Measurements from ENCODE around the gene ERC2. TPM values are rescaled to one million over a fixed set of nuclear protein-coding genes. Genes with fewer than 3 reads are reported as not detected.

Gene ERC2
- total and polyA plus RNA-seq, 2 donors (not counting 3 experiments of a cell fraction or from before 2014, with no cell fraction given), result 5.6 to 15.5 TPM

GRCh38 chr3:56113231-56113630, 355.0 kb downstream of the ERC2 start:
- intact Hi-C loops (cut with micrococcal nuclease) (no loop called here), dilution Hi-C loops (cut with MboI; ENCODE audit: extremely low pct_ligation_motif_present, low sequenced_read_pairs) (no loop called here)
- ChIA-PET CTCF (no interaction called here), POLR2A (no interaction called here)
- Histone ChIP-seq H4K20me1 (replicated peaks; ENCODE audit: control insufficient read depth, extremely low read depth, insufficient read depth, low read length) (no peaks in the 10 kb centered on the region), H3K9ac (replicated peaks; ENCODE audit: extremely low read depth, insufficient read depth, low read length) (no peak overlapping the region), H3K4me3 (replicated peaks in 1 of 3; ENCODE audit: insufficient read depth in 1 of 3, low read depth in 1 of 3, low read length in 3 of 3) (no peak overlapping the region), H3K4me1 (ENCODE audit: control insufficient read depth, extremely low read depth, insufficient read depth, low read length) (no peaks in the 10 kb centered on the region), H3K27ac (ENCODE audit: insufficient read depth, low read depth, low read length) (no peak overlapping the region), H3K9me3 (replicated peaks; ENCODE audit: control insufficient read depth, insufficient read depth, low read length) (no peaks in the 10 kb centered on the region), H3K36me3 (ENCODE audit: control insufficient read depth in 2 of 2, extremely low read depth in 1 of 2, insufficient read depth in 2 of 2, low read length in 2 of 2) (no peaks in the 10 kb centered on the region), H3K79me2 (ENCODE audit: control insufficient read depth, insufficient read depth, low read length) (no peaks in the 10 kb centered on the region), H3K27me3 (ENCODE audit: control insufficient read depth in 2 of 2, insufficient read depth in 2 of 2, low read length in 2 of 2) (no peaks in the 10 kb centered on the region), H2AFZ (ENCODE audit: low read depth, low read length) (no peak overlapping the region), H3K9me1 (replicated peaks; ENCODE audit: control insufficient read depth, extremely low read depth, insufficient read depth, low read length) (no peaks in the 10 kb centered on the region), H3K4me2 (ENCODE audit: insufficient read depth, low read length) (no peak overlapping the region)
- TF ChIP-seq, protein P1, sequence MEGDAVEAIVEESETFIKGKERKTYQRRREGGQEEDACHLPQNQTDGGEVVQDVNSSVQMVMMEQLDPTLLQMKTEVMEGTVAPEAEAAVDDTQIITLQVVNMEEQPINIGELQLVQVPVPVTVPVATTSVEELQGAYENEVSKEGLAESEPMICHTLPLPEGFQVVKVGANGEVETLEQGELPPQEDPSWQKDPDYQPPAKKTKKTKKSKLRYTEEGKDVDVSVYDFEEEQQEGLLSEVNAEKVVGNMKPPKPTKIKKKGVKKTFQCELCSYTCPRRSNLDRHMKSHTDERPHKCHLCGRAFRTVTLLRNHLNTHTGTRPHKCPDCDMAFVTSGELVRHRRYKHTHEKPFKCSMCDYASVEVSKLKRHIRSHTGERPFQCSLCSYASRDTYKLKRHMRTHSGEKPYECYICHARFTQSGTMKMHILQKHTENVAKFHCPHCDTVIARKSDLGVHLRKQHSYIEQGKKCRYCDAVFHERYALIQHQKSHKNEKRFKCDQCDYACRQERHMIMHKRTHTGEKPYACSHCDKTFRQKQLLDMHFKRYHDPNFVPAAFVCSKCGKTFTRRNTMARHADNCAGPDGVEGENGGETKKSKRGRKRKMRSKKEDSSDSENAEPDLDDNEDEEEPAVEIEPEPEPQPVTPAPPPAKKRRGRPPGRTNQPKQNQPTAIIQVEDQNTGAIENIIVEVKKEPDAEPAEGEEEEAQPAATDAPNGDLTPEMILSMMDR (IDR thresholded peaks at IDR 0.05; ENCODE audit: extremely low read depth in 1 of 2, insufficient read depth in 1 of 2, low read depth in 1 of 2, low read length in 2 of 2), result no peak
- no peak for TF ChIP-seq MYC (IDR thresholded peaks at IDR 0.05; ENCODE audit: low read depth, low read length)
- DNase-seq (ENCODE audit: low read depth, low spot score), result no peak
- no peak for FAIRE-seq
- no TSS peak for BruUV-seq (replicated peaks)

- Histone ChIP-seq H3K4me3 (replicated peaks in 1 of 3; ENCODE audit: insufficient read depth in 1 of 3, low read depth in 1 of 3, low read length in 3 of 3) (no peak overlapping the region), H4K20me1 (replicated peaks; ENCODE audit: control insufficient read depth, extremely low read depth, insufficient read depth, low read length) (no peaks in the 10 kb centered on the region), H3K4me2 (ENCODE audit: insufficient read depth, low read length) (no peak overlapping the region), H3K9ac (replicated peaks; ENCODE audit: extremely low read depth, insufficient read depth, low read length) (no peak overlapping the region), H3K27ac (ENCODE audit: insufficient read depth, low read depth, low read length) (no peak overlapping the region), H3K79me2 (ENCODE audit: control insufficient read depth, insufficient read depth, low read length) (no peaks in the 10 kb centered on the region), H2AFZ (ENCODE audit: low read depth, low read length) (no peak overlapping the region), H3K4me1 (ENCODE audit: control insufficient read depth, extremely low read depth, insufficient read depth, low read length) (no peaks in the 10 kb centered on the region), H3K9me1 (replicated peaks; ENCODE audit: control insufficient read depth, extremely low read depth, insufficient read depth, low read length) (no peaks in the 10 kb centered on the region), H3K27me3 (ENCODE audit: control insufficient read depth in 2 of 2, insufficient read depth in 2 of 2, low read length in 2 of 2) (no peaks in the 10 kb centered on the region), H3K9me3 (replicated peaks; ENCODE audit: control insufficient read depth, insufficient read depth, low read length) (no peaks in the 10 kb centered on the region), H3K36me3 (ENCODE audit: control insufficient read depth in 2 of 2, extremely low read depth in 1 of 2, insufficient read depth in 2 of 2, low read length in 2 of 2) (no peaks in the 10 kb centered on the region)
- TF ChIP-seq JUN (IDR thresholded peaks at IDR 0.05; ENCODE audit: borderline replicate concordance, insufficient read depth, insufficient read length, low read depth) (no peak), GATA2 (IDR thresholded peaks at IDR 0.05; ENCODE audit: insufficient read depth, insufficient read length, low read depth, low read length) (no peak), EZH2 (IDR thresholded peaks at IDR 0.05; ENCODE audit: borderline replicate concordance, low read depth, low read length, severe bottlenecking) (no peak), POLR2AphosphoS5 (IDR thresholded peaks at IDR 0.05; ENCODE audit: insufficient read depth, low read depth, low read length) (no peak), POLR2A (IDR thresholded peaks at IDR 0.05; ENCODE audit: low read depth, low read length) (no peak), MYC (IDR thresholded peaks at IDR 0.05; ENCODE audit: low read depth, low read length) (no peak), FOS (IDR thresholded peaks at IDR 0.05; ENCODE audit: borderline replicate concordance, insufficient read depth, low read length) (no peak)
- TF ChIP-seq, protein P2, sequence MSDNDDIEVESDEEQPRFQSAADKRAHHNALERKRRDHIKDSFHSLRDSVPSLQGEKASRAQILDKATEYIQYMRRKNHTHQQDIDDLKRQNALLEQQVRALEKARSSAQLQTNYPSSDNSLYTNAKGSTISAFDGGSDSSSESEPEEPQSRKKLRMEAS (IDR thresholded peaks at IDR 0.05; ENCODE audit: insufficient read depth, insufficient read length), result no peak
- TF ChIP-seq, protein P1 (IDR thresholded peaks at IDR 0.05; ENCODE audit: extremely low read depth in 1 of 2, insufficient read depth in 1 of 2, low read depth in 1 of 2, low read length in 2 of 2), result no peak
- ChIA-PET POLR2A (no interaction called here), CTCF (no interaction called here)
- BruUV-seq (replicated peaks), result no TSS peak
- intact Hi-C loops (cut with micrococcal nuclease), result no loop called here
- DNase-seq (ENCODE audit: low read depth, low spot score) (no peak), FAIRE-seq (no peak)
- dilution Hi-C loops (cut with MboI; ENCODE audit: extremely low pct_ligation_motif_present, low sequenced_read_pairs), result no loop called here
Measured at GRCh38 chr3:56111606-56112304, 356.5 kb downstream of the ERC2 start.
